CD4-positive, alpha-beta T cell treated with Interleukin-1 beta for 1 hour (primary cell): ENCODE measurements around the gene VSIG10L2.

ENCODE experiments used
- DNase-seq, 2 donors: peaks; one replicate each; pipeline ENCODE4 v3.0.0-alpha.2; 2020 to 2022

Gene VSIG10L2

GRCh38 chr11:125930076-125930450 lies 15.8 kb upstream of the VSIG10L2 start:
- DNase-seq, result no peak

DNA sequence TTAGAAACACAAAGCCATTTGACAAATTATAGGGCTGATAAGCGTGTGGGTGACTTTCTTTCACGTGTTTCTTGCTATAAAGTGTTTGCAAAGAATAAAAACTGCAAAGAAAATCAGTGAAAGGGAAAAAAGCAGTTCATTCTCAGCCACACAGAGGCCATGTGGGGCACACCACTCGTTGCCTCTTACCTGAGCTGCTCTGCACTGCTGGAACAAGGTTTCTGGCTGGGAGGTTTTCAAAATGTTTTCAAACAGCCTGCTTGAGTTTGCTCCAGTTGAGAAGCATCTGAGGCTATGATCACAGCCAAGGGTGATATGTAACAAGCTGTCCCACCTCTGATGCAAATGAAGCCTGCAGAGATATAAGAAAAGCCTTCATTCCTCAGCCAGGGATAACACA lies 14.7 kb upstream of the VSIG10L2 start:
- DNase-seq, result no peak

DNA sequence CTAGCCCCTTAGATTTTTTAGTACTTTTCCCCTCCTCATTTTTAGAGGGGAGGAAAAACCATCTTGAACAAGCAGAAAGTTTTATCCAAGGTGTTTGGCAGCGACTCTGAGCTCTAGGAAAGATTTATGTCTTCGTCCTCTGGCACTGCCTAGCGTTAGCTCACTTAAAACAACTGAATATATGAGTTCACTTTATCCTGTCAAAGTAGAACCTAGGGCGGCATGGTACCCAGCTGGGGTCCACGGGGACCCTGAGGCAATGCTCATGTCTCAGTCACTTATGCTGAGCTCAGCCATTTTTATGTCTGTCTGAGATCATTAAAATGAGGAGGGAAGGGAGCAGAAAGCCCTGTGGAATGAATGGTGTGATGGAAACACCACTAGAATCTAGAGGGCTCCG lies 14.2 kb upstream of the VSIG10L2 start:
- DNase-seq, result no peak

GRCh38 chr11:125932301-125932700 lies 13.5 kb upstream of the VSIG10L2 start:
- DNase-seq, result no peak

DNA sequence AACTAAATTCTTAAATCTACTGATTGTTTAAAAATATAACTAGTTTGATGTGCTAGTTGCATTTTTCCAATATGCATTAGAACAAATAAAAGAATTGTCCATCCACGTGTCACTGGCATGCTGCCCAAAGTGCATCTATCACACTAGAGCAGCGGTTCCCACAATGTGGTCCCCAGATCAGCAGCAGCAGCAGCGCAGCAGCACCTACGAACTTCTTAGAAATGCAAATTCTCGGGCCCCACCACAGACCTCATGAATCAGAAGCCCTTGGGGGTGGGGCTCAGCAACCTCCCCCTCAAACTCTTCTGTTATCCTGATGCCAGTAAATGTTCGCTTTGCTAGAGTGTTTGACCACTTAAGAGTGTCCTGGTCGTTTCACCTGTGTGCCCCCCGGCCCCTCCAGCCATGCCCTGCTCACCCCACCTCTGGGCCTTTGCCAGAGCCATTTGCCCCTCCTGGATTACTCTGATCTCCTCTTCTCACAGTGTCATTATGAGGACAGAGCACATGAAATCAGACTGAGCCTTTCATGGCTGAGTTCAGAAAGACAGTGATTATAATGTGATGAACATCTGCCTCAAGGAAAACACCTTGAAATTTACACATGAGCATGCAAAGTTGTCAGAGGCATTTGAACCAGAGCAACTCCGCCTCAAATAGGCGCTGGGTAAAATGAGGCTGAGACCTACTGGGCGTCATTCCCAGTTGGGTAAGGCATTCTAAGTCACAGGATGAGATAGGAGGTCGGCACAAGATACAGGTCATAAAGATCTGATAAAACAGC lies 12.6 kb upstream of the VSIG10L2 start:
- DNase-seq, result no peak

- DNase-seq, result no peak
Observed at GRCh38 chr11:125934473-125934872, 11.4 kb upstream of the VSIG10L2 start.

GRCh38 chr11:125935056-125935455 lies 10.8 kb upstream of the VSIG10L2 start:
- no peak for DNase-seq

GRCh38 chr11:125935618-125936199 lies 10.1 kb upstream of the VSIG10L2 start:
- DNase-seq, result no peak

- DNase-seq, result no peak
Observed at GRCh38 chr11:125938418-125938817, 7.4 kb upstream of the VSIG10L2 start.

DNA sequence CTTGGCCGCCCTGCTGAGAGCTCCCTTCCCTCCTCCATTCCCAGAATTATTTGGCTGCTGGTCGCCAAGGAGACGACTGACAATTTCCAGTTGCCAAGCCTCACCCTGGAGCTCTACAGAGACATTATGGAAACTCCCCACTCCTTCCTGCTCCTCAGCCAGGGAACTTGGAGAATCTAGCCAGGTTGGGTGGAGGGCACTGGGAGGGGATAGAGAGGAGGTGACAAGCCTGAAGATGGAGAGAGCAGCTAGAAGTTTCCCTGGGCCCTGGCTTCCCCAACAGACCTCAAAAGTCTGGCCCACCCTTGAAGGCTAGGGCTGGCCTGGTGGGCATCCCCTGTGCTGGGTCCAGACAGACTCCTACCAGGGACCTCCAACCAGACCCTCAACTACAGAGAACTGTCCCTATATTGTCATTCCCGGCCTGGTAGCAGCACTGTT lies 6.7 kb upstream of the VSIG10L2 start:
- DNase-seq, result no peak

DNA sequence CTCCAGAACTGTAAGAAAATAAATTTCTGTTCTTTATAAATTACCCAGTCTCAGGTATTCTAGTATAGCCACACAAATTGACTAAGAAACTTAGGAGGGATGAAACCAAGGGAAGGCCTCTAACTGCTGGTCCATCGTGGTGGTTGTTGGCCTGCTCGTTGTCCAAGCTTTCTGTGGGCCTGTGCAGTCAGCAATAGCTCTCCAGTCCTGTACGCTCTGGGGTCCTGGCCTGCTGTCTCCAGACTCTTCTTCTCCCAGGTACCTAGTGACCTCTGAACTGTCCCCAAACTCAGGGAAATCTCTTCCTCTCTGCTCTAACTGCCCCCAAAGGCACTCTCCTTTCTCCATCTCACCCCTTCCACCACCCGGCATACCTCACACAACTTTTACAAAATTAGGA lies 5.7 kb upstream of the VSIG10L2 start:
- no peak for DNase-seq

DNA sequence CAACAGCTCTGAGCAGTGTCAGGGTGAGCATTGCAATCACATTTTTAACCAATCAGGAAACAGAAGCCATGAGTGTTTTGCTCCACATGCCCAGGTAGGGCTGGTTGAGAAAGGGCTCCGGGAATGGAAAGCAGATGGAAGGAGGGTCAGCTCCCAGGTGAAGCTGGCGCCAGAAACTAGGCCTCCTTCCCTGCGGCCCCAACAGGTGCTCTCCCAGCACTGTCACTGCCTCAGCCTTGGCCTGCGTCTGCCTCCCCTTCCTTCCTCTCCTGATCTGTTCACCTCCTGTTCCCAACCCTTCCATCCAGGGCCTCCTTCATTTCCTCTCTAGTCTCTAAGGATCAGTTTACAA lies 4.6 kb upstream of the VSIG10L2 start:
- DNase-seq, result no peak

- DNase-seq, result peak in 1 of 2 donors; percentile 33
Observed at GRCh38 chr11:125941619-125942611, 3.9 kb upstream of the VSIG10L2 start.

- DNase-seq, result no peak
Observed at GRCh38 chr11:125942771-125943428, 2.9 kb upstream of the VSIG10L2 start.

- no peak for DNase-seq
Observed at GRCh38 chr11:125943661-125944349, 2.0 kb upstream of the VSIG10L2 start.

DNA sequence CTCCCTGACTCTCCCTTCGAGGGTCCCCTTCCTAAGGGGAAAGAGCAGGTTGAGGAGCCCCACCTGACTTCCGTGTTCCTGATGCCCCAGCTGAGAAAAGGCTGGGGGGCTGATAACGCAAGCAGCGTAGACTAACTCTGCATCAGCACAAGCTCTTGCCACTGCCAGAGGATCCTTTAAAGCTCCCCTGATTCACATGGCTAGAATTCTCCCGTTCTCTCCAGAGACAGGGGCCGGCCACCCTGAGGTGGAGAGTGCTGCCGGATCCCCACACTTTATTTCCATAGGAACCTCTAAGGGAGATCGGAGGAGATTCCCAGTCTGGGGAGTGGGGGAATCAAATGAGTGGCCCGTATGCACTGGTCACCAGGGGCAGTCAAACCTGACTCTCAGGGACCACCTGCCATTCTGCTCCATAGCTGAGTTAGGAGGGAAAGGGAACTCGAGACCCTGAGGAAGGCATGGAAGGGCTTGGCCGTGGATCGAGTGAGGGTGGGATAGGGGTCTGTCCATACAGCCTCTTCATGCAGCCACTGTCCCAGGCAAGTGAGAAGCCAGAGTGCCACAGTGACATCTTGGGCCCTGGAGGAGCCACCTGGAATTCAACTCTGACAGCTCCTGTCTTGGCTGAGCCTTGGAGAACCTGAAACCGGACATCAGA lies 1.4 kb upstream of the VSIG10L2 start:
- DNase-seq, result no peak

- DNase-seq, result no peak
Observed at GRCh38 chr11:125945011-125945796, 640 bp upstream of the VSIG10L2 start.

- no peak for DNase-seq
Observed at GRCh38 chr11:125946712-125947418, 1.0 kb downstream of the VSIG10L2 start.

DNA sequence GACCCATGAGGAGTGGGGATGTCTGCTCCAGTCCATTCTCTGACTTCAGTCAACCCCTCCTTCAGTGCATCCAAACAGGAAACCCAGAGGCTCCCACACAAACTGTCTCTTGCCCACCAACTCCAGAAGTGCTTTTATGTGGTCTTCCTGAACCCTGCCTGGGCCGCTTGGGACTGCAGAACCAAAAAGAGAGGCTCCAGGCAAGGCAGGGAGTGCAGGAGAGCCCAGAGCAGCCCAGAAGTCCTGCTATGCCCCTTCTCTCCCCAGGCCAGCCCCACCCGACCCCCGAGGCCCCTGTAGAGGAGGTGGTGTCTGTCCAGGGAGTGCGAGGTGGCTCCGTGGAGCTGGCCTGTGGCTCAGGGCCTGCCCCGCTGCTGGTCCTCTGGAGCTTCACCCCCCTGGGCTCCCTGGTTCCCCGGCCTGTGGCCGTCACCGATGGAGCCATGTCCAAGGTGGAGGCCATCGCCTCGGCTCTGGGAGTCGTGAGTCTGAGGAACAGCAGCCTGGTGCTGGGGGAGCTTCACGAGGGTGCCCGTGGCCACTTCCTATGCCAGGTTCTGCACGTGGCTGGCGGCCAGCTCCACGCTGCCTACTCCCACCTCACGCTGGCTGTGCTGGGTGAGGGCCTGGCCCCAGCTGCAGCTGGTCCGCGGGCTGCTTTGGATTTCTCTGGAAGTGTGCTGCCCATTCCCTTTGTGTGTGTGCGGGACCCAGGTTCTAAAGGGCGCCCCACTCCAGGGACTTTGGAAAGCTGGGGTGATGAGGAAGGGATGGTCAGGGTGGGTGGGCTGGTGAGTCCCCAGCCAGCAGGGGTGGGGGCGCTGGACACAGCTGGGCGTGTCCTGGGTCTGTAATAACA lies 1.8 kb downstream of the VSIG10L2 start:
- no peak for DNase-seq
